HG02642 (cell line): ENCODE measurements around the gene NEK1.
"Not testable (repeated sequence)": the region's sequence is repeated elsewhere in the genome, so short reads cannot be mapped to it uniquely, and the experiment has no call there.

Experiments used
- ATAC-seq: cut with Tn5 transposase; IDR thresholded peaks from one replicate; pipeline ENCODE4 v1.9.1; 2021; ENCODE audit warnings: mild to moderate bottlenecking; ENCODE audit not compliant: unreplicated experiment, poor library complexity

Gene NEK1

GRCh38 chr4:169437299-169438047 is 174.9 kb downstream of the NEK1 start:
- peak; percentile 93 for ATAC-seq

DNA sequence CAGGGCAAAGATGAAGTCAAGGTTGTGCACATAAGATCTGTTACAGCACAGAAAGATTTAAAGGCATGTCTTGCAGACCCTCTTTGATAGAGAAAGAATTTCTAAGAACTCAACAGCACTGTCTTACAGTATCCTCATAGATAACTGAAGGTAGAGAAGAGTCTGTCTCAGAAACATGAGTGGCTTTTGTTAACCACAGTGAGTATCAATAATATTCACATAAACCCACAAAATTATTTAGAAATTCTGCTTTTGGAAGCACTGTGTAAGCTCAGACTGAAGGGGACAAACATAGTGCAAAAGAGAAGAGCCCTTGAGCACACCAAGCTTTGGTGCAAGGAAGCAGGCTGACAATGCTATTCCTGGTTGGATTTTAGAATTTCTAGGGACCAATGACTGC is 175.6 kb downstream of the NEK1 start:
- ATAC-seq: no peak

GRCh38 chr4:169428376-169428775 is 184.0 kb downstream of the NEK1 start:
- ATAC-seq: no peak

DNA sequence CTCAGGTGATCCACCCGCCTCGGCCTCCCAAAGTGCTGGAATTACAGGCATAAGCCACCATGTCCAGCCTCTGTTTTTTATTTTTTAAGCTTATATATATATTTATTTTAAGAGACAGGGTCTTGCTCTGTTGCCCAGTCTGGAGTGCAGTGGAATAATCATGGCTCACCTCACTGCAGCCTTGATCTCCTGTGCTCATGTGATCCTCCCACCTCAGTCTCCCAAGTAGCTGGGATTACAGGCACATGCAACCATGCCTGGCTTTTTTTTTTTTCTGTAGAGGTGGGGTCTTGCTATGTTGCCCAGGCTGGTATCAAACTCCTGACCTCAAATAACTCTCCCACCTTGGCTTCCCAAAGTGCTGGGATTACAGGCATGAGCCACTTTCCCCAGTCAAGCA is 184.7 kb downstream of the NEK1 start:
- not testable (repeated sequence) for ATAC-seq

DNA sequence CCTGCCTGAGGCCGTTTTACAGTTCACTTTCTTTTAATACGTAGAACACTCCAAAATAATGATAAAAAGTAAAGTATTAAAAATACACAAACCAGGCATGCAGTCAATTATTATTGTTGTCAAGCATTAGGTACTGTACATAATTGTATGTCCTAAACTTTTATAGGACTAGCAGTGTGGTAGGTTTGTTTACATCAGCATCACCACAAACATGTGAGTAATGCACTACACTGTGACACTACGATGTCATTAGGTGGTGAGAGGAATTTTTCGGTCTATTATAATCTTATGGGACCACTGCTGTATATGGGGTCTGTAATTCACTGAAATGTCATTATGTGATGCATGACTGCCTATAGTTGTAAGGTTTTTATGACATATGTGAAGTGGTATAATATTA is 192.1 kb downstream of the NEK1 start:
- ATAC-seq: no peak

DNA sequence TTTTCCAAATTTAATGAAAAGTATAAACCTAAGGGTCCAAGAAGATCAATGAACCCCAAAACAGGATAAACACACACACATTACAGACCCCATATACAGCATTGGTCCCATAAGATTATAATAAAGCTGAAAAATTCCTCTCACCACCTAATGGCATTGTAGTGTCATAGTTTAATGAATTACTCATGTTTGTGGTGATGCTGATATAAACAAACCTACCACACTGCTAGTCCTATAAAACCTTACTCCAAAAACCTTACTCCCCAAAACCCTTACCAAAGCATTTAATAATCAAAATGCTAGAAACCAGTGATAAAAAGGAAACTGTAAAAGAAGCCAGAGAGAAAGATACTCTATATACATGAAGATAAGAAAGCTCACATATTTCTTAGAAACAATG is 193.5 kb downstream of the NEK1 start:
- no peak for ATAC-seq

GRCh38 chr4:169417629-169418282 is 194.6 kb downstream of the NEK1 start:
- ATAC-seq: no peak

DNA sequence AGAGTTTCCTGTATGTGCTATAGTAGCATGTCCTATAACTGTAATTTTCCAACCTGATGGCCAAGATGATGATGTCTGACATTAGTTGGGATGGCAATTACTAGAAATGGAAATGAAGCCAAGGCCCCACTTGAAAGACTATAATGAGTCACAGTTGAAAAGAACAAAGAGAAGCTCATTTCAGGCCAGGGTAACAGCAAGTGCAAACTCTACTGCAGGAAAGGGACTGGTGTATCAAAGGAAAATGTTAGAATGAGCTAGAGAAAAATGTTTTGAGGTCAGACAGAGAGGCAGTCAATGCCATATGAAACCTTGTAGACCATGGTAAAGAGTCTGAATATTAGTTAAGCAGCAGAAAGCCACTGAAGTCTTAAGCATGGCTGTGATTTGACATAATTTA is 195.4 kb downstream of the NEK1 start:
- peak; percentile 70 for ATAC-seq

DNA sequence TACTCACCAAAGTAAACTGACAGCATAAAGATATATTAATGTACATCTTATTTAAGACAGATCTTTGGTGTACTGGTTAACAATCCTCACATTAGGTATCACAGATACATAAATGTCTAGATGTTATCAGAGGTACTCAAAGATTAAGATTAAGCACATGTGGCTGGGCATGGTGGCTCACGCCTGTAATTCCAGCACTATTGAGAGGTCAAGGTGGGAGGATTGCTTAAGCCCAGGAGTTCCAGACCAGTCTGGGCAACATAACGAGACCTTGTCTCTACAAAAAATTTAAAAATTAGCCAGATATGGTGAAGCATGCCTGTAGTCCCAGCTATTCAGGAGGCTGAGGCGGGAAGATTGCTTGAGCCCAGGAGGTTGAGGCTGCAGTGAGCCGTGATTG is 195.9 kb downstream of the NEK1 start:
- no peak for ATAC-seq

DNA sequence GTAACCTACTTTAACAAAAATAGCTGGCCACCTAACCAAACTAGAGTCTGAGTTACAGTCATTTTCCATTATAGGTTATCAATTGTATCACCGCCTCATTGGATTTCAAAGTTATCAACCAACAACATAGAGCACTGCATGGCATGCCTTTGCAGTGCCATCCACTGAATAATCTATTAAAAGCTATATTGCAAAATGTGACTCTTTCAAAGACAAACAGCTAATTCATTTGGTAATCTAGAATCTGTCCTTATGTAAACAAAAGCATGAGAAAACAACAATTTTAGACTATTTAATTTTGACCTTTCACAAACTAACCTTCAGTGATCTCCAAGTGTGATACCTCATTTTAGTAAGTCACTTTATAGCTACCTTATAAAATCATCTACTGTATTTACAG is 197.5 kb downstream of the NEK1 start:
- no peak for ATAC-seq

DNA sequence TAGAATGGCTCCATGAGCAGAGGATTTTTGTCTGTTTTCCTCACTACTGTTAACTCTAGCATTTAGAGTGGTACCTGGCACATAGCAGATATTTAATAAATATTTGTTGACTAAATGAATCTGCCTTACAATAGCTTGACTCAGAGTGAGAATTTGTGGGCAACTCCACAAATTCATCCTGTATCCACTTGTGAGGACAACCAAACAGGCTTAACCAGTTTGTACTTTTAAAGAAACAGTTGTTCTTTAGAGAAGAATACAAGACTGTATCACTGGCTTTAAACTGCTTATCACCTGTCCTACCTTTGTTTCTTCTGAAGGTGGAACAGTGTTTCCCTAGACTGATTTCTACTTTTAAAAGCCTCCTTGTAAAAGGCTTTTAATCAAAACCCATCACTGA is 200.3 kb downstream of the NEK1 start:
- no peak for ATAC-seq

DNA sequence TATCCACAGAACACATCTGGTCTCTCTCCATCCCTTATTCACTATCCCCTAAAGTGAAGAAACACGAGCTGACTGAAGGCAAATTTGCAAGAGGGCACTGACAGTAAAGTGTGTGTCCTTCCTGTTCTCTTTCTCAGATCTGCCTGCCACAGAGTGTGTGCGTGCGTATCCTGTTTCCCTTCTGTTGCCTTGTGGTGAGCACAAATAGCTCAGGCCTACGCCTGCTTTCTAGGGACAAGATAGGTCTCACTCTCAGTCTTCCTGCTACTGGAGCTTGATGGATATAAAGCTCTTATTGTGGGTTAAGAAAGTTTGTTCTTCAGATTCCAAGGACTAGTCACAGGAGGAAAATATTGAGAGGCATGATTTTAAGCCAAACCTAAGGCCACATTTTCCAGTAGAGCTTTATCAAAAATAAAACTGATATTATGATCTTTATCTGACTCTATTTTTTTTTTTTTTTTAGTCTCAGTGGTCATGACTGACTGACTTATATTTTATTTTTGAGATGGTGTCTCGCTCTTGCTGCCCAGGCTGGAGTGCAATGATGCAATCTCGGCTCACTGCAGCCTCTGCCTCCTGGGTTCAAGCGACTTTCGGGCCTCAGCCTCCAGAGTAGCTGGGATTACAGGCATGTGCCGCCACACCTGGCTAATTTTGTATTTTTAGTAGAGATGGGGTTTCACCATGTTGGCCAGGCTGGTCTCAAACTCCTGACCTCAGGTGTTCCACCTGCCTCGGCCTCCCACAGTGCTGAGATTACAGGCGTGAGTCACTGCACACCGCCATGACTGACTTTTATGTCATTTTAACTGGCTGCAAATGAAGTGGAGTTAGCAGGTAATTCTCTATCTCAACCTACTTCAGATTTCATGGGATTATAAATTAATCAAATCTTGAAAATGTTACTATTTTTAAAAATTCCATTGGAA is 201.3 kb downstream of the NEK1 start:
- peak; percentile 99 for ATAC-seq

- no peak for ATAC-seq
Observed at GRCh38 chr4:169407217-169407845, 205.1 kb downstream of the NEK1 start.

DNA sequence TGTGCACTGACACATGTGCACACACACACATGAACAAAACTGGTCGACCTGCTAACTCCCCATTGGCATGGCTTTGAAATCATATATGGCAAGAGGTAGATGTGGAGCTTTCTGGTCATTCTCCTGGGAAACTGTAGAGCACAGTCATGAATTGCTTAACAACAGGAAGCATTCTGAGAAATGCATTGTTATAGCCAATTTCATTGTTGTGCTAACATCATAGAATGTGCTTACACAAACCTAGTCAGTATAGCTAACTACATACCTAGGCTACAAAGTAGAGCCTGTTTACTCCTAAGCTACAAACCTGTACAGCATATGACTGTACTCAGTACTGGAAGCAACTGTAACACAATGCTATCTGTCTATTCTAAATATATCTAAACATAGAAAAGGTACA is 207.4 kb downstream of the NEK1 start:
- no peak for ATAC-seq

- ATAC-seq: no peak
Observed at GRCh38 chr4:169400832-169401231, 211.6 kb downstream of the NEK1 start.

- no peak for ATAC-seq
Observed at GRCh38 chr4:169399976-169400767, 212.2 kb downstream of the NEK1 start.

GRCh38 chr4:169398316-169398715 is 214.1 kb downstream of the NEK1 start:
- no peak for ATAC-seq

- ATAC-seq: no peak
Observed at GRCh38 chr4:169397762-169398161, 214.6 kb downstream of the NEK1 start.

DNA sequence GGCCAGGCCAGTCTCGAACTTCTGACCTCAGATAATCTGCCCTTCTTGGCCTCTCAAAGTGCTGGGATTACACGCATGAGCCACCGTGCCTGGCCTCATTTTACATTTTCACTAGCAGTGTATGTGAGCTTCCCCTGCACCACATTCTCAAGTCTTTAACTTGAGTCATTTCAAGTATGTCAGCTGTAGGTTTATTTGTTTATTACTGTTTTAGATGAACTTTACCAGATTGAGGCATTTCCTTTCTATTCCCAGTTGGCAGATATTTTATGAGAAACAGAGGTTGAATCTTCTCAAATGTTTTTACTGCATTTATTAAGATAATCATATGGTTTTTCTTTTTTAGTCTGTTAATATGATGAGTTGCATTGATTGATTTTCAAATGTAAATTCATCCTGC is 227.0 kb downstream of the NEK1 start:
- no peak for ATAC-seq

DNA sequence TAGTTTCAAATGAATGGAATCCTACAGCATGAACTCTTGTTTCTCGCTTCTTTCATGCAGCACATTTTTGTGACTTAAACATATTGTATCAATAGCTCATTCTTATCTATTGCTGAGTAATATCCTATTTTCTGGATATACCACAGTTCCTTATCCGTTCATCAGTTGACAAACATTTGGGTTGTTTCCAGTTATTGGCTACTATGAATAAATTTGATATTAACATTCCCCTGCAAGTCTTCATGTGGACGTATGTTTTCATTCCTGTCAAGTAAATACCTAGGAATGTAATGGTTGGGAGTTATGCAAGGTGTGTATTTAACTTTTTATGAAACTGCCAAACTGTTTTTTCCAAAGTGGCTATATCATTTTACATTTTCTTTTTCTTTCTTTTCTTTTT is 227.6 kb downstream of the NEK1 start:
- ATAC-seq: no peak
